SH-SY5Y (cell line): Measurements from ENCODE around the gene APH1A.
A peak's percentile ranks its signal among the peaks of the same experiment; 100 is the strongest.

ENCODE experiments used
- GATA2 ChIP-seq: IDR thresholded peaks from 2 replicates; pipeline ENCODE4 v1.6.1; 2011; ENCODE audit warnings: mild to moderate bottlenecking, low read depth, low read length
- GATA3 ChIP-seq: IDR thresholded peaks from 2 replicates; pipeline ENCODE4 v1.6.1; 2011; ENCODE audit warnings: low read depth, mild to moderate bottlenecking, low read length, moderate library complexity

Gene APH1A

DNA sequence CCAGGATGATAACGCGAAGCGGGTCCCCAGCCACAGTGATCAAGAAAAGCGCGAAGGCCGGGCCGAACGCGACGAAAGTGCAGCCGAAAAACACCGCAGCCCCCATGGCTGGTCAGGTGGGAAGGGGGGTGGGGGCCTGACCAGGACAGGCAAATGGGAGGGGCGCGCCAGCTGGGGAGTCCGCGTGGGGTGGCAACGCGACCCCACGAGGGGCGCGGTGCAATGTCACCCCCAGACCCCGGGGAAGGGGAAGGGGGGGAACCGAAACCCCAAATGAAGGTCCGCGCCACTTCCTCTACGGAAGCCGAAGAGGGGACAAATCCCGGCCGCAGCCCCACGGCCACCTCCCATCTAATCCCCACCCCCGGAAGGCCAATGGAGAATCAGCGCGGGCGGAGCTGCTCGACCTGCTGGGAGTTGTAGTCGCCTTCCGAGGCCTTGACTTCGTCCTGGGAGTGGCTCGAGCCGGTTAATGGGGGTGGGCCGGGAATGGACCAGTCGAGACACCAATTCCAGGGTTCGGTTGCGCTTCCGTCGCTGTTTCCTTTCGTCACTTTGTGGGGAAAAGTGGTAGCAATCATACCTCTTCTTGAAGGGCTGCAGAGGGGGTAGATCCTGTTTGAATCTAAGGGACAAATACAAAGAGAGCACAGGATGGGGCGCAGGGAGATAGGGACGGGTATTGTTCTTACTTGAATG lies at the start of gene APH1A:
Gene APH1A, minus strand, starts transcription at position 312 of the 699 bp plus-strand sequence. Its CDS starts 206 bp downstream, at position 106.
- TF ChIP-seq GATA2 (no peak), GATA3 (no peak)

DNA sequence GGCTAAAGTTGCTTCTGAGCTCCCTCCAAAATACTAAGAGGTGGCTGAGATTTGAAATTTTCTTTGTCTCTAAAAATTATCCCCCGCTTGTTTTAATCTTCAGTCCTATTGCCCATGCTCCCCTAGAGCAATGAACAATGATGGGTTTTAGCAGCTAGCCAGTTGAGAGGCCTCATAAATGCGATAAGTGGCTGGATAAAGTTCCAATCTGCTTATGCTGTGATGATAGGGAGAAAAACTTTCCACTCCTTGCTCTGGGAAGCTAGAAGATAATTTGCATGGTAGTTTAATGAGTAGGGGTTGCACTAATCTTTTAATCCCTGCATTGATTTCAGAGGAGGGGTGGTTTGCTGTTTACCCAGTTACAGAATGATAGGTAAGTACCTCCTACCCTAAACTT lies 42.9 kb upstream of the APH1A start:
- TF ChIP-seq GATA3 (no peak), GATA2 (no peak)

DNA sequence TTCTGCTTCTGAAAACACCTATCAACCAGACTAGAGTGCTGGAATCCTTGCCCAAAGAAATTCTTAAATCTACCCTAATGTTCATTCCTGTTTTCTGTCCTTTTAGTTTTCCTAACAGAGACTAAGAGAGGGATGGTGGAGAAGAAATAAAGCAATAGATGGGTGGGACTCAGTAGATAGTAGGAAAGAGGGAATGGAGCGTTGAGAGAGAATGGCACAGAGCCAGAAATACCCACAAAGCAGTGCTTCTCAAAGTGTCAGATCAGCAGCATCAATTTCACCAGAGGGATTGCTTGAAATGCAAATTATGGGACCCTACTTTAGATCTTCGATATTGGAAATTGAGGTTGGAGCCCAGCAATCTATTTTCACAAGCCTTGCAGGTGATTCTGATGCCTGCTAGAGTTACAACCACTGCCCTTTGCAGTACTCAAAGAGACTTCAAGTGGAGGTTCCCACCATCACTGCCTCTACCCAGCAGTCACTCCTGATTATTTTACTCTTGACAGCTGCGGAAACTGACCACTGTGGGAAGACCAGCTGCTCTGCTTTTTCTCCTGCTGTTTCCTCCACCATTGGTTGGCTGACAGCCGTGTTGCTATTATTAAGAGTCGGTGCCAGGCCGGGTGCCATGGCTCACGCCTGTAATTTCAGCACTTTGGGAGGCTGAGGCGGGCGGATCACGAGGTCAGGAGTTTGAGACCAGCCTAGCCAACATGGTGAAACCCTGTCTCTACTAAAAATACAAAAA lies 41.1 kb upstream of the APH1A start:
- no peak for TF ChIP-seq GATA2
- TF ChIP-seq GATA3, result no peak

DNA sequence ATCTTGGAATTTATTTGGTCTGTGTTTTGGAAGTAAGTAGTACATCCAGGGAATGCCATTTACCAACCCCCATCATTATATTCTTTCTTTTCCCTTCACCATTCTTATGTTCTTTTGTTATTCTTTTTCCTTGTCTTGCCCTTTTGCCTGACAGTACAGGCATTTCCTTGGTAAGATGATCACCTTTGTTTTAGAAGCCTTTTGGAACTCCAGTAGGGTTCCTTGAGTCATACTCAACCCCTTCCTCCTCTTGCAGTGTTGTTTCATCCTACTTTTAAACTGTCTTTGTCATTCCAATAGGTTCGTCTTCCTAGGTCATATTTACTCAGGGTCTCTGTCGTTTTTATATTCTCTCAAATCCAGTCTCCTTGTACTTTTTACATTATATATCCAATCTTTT lies 34.1 kb upstream of the APH1A start:
- TF ChIP-seq GATA2 (no peak), GATA3 (no peak)

DNA sequence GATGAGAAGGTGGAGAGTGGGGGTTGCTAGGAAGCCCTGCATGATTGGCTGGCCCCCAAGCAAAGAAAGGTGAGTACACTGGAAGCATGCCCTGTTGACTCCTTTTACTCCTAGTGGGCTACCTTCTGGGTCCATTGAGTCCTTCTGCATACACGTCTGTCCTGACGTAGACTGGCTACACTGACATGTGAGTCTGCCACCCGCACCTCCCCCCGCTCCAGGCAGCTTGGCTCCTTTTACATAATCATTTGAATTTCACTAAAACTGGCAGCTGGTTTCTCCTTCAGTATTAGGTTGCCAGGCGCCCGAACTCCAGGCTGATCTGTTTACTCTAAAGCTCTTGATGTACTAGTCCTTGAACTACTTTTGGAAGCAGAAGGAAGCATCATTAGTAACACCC lies 33.5 kb upstream of the APH1A start:
- TF ChIP-seq GATA3, result no peak
- no peak for TF ChIP-seq GATA2

- TF ChIP-seq GATA2, result no peak
- TF ChIP-seq GATA3, result no peak
These were observed 30.9 kb upstream of the APH1A start for GRCh38 chr1:150299716-150300115.

DNA sequence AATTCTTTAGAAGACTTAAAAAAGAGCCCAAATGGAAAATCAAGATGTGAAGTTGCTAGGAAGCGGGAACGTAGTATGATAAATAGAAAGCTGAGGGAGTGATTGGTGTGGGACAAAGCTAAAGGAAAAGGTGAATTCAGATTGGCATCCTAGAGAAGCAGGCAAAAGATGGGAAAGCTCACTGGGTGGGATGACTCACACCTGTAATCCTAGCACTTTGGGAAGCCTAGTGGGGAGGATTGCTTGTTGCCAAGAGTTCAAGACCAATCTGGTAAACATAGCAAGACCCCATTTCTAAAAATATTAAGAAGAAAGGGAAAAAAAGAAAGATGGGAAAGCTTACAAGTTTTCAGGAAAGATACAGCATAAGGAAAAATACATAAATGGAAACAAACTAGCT lies 26.7 kb upstream of the APH1A start:
- no peak for TF ChIP-seq GATA2
- no peak for TF ChIP-seq GATA3

DNA sequence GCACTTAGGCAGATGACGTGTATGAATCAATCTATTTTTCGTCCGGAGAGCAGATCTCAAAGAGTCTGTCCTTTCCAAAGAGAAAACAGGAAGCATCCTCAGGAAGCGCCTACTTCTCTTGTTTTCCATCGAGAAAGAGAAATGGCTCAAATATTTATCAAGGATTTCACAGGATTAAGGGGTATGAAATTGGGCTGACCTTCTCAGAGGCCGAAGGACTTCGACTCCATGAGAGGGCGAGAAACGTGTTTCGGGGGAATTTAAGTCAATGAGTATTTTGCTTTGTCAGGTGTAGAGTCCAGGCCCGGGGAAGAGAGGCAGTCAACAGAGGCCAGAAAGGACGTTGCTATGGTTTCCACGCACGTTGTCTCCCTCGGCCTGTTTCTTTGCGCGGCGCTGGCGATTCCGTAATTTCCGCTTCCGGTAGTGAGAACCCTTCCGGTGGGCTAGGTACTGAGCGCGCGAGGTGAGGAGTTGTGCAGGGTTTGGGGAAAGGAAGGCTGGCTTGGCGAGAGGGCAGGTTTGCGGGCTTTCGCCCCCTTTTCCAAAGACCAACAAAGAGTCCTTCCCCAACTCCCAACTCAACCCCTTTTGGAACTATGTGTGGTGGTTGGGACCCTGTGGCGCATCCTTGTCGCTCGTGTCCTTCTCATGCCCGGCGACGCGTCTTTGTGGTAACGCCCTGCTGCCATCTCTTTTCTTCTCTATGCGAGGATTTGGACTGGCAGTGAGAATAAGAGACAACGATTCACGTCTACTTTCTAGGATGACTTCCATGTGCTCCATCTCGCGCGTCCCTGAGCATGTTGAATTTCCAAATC lies 24.8 kb upstream of the APH1A start, which contains the start of gene MRPS21:
Gene MRPS21, plus strand, starts transcription at position 429 of the 821 bp plus-strand sequence. CDS start 506 bp downstream, outside the sequence.
- TF ChIP-seq GATA3 (no peak), GATA2 (no peak)

GRCh38 chr1:150288822-150289221 lies 20.0 kb upstream of the APH1A start:
- TF ChIP-seq GATA3 (no peak), GATA2 (no peak)

DNA sequence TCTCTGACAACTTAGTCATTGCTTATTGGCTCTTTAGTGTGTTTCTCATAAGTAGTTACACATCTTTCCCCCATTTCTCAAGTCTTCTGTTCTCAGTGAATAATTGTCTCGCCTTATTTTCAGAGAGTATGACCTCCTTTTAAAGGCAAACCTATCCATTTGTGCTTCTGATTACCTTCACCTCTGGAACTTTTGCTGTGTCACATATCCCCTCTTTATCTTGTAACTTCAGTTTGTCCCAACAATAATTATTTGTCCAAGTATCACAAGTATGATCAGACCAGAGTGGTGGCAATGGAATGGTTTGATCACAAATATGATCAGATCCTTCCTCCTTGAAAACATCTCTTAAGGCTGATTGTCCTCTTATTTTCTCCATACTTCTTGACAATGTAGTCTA lies 19.6 kb upstream of the APH1A start:
- no peak for TF ChIP-seq GATA2
- TF ChIP-seq GATA3, result no peak

DNA sequence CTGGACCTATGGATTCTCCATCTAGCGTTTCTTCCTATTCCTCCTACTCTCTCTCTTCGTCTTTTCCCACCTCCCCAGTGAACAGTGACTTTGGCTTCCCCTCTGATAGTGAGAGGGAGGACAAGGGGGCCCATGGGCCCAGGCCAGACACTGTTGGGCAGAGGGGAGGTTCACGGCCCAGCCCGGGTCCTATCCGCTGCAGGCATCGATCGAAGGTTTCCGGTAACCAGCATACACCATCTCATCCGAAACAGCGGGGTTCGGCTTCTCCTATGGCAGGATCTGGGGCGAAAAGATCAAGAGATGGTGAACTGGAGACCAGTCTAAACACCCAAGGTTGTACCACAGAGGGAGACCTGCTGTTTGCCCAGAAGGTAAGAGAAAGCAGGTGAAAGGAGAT lies 14.4 kb upstream of the APH1A start:
- no peak for TF ChIP-seq GATA3

DNA sequence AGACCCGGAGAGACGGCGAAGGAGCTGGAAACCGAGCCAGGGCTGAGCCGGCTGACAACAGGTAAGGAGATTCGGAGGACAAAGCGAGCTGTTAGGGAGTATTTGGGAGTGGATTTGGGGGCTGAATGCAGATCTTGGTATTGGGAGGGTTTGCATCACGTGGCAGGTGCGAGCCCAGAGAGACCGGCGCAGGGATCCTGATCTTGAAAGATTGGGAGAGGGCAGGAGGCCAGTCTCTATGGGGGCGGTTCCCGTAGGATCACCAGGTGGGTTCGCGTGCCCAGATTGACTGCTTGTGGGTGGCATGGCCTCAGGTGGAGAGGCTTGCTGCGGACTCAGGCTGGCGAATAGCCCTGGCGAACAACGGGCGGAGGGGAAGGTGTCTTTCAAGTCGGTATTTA lies 13.7 kb upstream of the APH1A start:
- TF ChIP-seq GATA2 (peak; percentile 35), GATA3 (no peak)

GRCh38 chr1:150281758-150282557 lies 13.1 kb upstream of the APH1A start, which contains the start of gene CIART:
CIART (plus strand) TSS chr1:150282554; CDS start chr1:150283268, 714 bp downstream.
- TF ChIP-seq GATA2 (no peak), GATA3 (no peak)

DNA sequence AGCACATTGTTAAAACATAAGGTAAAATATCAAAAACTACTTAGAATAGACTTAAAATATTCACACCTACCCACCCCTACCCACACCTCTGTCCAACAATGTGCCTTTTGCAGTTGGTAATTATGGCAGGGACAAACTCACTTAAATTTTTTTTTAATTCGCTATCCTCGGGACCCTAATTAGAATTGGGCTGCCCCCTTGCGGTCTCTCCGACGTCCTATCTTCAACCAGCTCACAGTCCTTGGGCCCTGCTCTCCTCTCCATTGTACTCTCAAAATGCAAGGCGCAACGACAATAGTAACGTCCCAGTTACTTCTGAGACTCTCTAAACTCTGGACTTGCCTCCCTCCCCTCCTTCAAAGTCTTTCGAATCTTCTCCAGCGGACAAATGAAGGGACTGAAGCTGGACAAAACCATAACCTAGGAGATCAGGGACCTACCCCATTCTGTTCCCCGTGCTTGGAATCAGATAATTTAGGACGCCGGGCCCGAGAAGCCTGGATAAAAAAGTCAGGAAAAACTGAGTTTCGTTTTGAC lies 12.5 kb upstream of the APH1A start:
- TF ChIP-seq GATA2 (no peak), GATA3 (no peak)
